ENCODE measurements around the gene VPS36.
"Not testable (repeated sequence)": the region's sequence is repeated elsewhere in the genome, so short reads cannot be mapped to it uniquely, and the experiment has no call there.

VPS36 gene

GRCh38 chr13:52374873-52375411 is 75.5 kb downstream of the VPS36 start:
- no peak overlapping the region for H4K91ac ChIP-seq (ENCODE audit: low read length)
- no peaks in the 10 kb centered on the region for H3K27me3 ChIP-seq (ENCODE audit: control insufficient read depth in 1 of 2, insufficient read depth in 1 of 2, low read length in 2 of 2)
- H3K79me1 ChIP-seq (replicated peaks; ENCODE audit: low read length, poor library complexity, severe bottlenecking), result peaks cover 10% of the 10 kb centered on the region
- H3K23ac ChIP-seq (ENCODE audit: low read length in 2 of 2), result no peak overlapping the region
- H3K4me2 ChIP-seq (ENCODE audit: low read length, poor library complexity, severe bottlenecking), result no peak overlapping the region
- no peak overlapping the region for H3K4ac ChIP-seq (ENCODE audit: low read depth in 1 of 2, low read length in 2 of 2)
- H3K27ac ChIP-seq (ENCODE audit: low read length, poor library complexity, severe bottlenecking), result no peak overlapping the region
- no peak overlapping the region for H2BK12ac ChIP-seq (ENCODE audit: low read length in 2 of 2)
- no peak overlapping the region for H3K18ac ChIP-seq (ENCODE audit: low read depth in 1 of 2, low read length in 2 of 2)
- no peak overlapping the region for H3K14ac ChIP-seq (ENCODE audit: low read length in 2 of 2)
- H3K4me1 ChIP-seq (ENCODE audit: control insufficient read depth, insufficient read depth, low read depth, low read length), result peaks cover 8% of the 10 kb centered on the region
- no peak overlapping the region for H2AK5ac ChIP-seq (ENCODE audit: low read length, severe bottlenecking)
- H2AFZ ChIP-seq (ENCODE audit: low read depth, low read length), result no peak overlapping the region
- 61% methylated on average over 1 of the region's 1 CpG for WGBS
- H2BK5ac ChIP-seq (ENCODE audit: low read depth, low read length, poor library complexity, severe bottlenecking), result no peak overlapping the region
- no peak for DNase-seq
- H2BK120ac ChIP-seq (ENCODE audit: low read depth, low read length), result no peak overlapping the region
- H3K9me3 ChIP-seq (ENCODE audit: control insufficient read depth, low read length), result no peaks in the 10 kb centered on the region
- H3K4me3 ChIP-seq (ENCODE audit: insufficient read depth in 1 of 2, low read depth in 1 of 2, low read length in 2 of 2), result no peak overlapping the region
- no peak overlapping the region for H2BK15ac ChIP-seq (ENCODE audit: low read depth, poor library complexity, severe bottlenecking)
- no peak overlapping the region for H3K9ac ChIP-seq (ENCODE audit: low read length)
- no peak overlapping the region for H4K8ac ChIP-seq (ENCODE audit: low read length)
- peaks cover 12 to 23% of the 10 kb centered on the region in 2 experiments for H3K36me3 ChIP-seq (ENCODE audit: control insufficient read depth in 1 of 2, insufficient read depth in 2 of 2, low read depth in 1 of 2, low read length in 2 of 2)

GRCh38 chr13:52374389-52374788 is 76.0 kb downstream of the VPS36 start:
- no peaks in the 10 kb centered on the region for H3K9me3 ChIP-seq (ENCODE audit: control insufficient read depth, low read length)
- no peak overlapping the region for H3K4ac ChIP-seq (ENCODE audit: low read depth in 1 of 2, low read length in 2 of 2)
- H2AK5ac ChIP-seq (ENCODE audit: low read length, severe bottlenecking), result no peak overlapping the region
- H3K4me2 ChIP-seq (ENCODE audit: low read length, poor library complexity, severe bottlenecking), result no peak overlapping the region
- H2BK120ac ChIP-seq (ENCODE audit: low read depth, low read length), result no peak overlapping the region
- no peaks in the 10 kb centered on the region for H3K27me3 ChIP-seq (ENCODE audit: control insufficient read depth in 1 of 2, insufficient read depth in 1 of 2, low read length in 2 of 2)
- 100% methylated on average over 1 of the region's 4 CpGs for WGBS
- peaks cover 12 to 19% of the 10 kb centered on the region in 2 experiments for H3K36me3 ChIP-seq (ENCODE audit: control insufficient read depth in 1 of 2, insufficient read depth in 2 of 2, low read depth in 1 of 2, low read length in 2 of 2)
- H2BK5ac ChIP-seq (ENCODE audit: low read depth, low read length, poor library complexity, severe bottlenecking), result no peak overlapping the region
- H3K18ac ChIP-seq (ENCODE audit: low read depth in 1 of 2, low read length in 2 of 2), result no peak overlapping the region
- H3K14ac ChIP-seq (ENCODE audit: low read length in 2 of 2), result no peak overlapping the region
- H4K8ac ChIP-seq (ENCODE audit: low read length), result no peak overlapping the region
- no peak overlapping the region for H2BK15ac ChIP-seq (ENCODE audit: low read depth, poor library complexity, severe bottlenecking)
- H2BK12ac ChIP-seq (ENCODE audit: low read length in 2 of 2), result no peak overlapping the region
- H3K79me1 ChIP-seq (replicated peaks; ENCODE audit: low read length, poor library complexity, severe bottlenecking), result peaks cover 9% of the 10 kb centered on the region
- no peak overlapping the region for H3K23ac ChIP-seq (ENCODE audit: low read length in 2 of 2)
- no peak for DNase-seq
- H3K9ac ChIP-seq (ENCODE audit: low read length), result no peak overlapping the region
- no peak overlapping the region for H3K4me3 ChIP-seq (ENCODE audit: insufficient read depth in 1 of 2, low read depth in 1 of 2, low read length in 2 of 2)
- no peak overlapping the region for H3K27ac ChIP-seq (ENCODE audit: low read length, poor library complexity, severe bottlenecking)
- H3K4me1 ChIP-seq (ENCODE audit: control insufficient read depth, insufficient read depth, low read depth, low read length), result peaks cover 7% of the 10 kb centered on the region
- no peak overlapping the region for H4K91ac ChIP-seq (ENCODE audit: low read length)
- no peak overlapping the region for H2AFZ ChIP-seq (ENCODE audit: low read depth, low read length)

GRCh38 chr13:52373277-52373676 is 77.2 kb downstream of the VPS36 start:
- not testable (repeated sequence) for H4K91ac ChIP-seq (ENCODE audit: low read length); H3K14ac ChIP-seq (ENCODE audit: low read length in 2 of 2); H2BK120ac ChIP-seq (ENCODE audit: low read depth, low read length); H2BK15ac ChIP-seq (ENCODE audit: low read depth, poor library complexity, severe bottlenecking); H3K27ac ChIP-seq (ENCODE audit: low read length, poor library complexity, severe bottlenecking); H3K4me3 ChIP-seq (ENCODE audit: insufficient read depth in 1 of 2, low read depth in 1 of 2, low read length in 2 of 2); H2BK5ac ChIP-seq (ENCODE audit: low read depth, low read length, poor library complexity, severe bottlenecking); H3K18ac ChIP-seq (ENCODE audit: low read depth in 1 of 2, low read length in 2 of 2); H2AFZ ChIP-seq (ENCODE audit: low read depth, low read length); H4K8ac ChIP-seq (ENCODE audit: low read length); H2AK5ac ChIP-seq (ENCODE audit: low read length, severe bottlenecking); H3K4ac ChIP-seq (ENCODE audit: low read depth in 1 of 2, low read length in 2 of 2); H3K27me3 ChIP-seq (ENCODE audit: control insufficient read depth in 1 of 2, insufficient read depth in 1 of 2, low read length in 2 of 2); H3K4me1 ChIP-seq (ENCODE audit: control insufficient read depth, insufficient read depth, low read depth, low read length); DNase-seq; H3K79me1 ChIP-seq (replicated peaks; ENCODE audit: low read length, poor library complexity, severe bottlenecking); H3K4me2 ChIP-seq (ENCODE audit: low read length, poor library complexity, severe bottlenecking); H3K9me3 ChIP-seq (ENCODE audit: control insufficient read depth, low read length); H3K9ac ChIP-seq (ENCODE audit: low read length); H2BK12ac ChIP-seq (ENCODE audit: low read length in 2 of 2); H3K23ac ChIP-seq (ENCODE audit: low read length in 2 of 2)
- peaks cover 9 to 16% of the 10 kb centered on the region in 2 experiments for H3K36me3 ChIP-seq (ENCODE audit: control insufficient read depth in 1 of 2, insufficient read depth in 2 of 2, low read depth in 1 of 2, low read length in 2 of 2)
- no CpG with 5 or more reads among the region's 1 CpG for WGBS

GRCh38 chr13:52371736-52372247 is 78.6 kb downstream of the VPS36 start:
- peak overlapping the region; percentile 47 for H3K27ac ChIP-seq (ENCODE audit: low read length, poor library complexity, severe bottlenecking)
- no peak overlapping the region for H4K8ac ChIP-seq (ENCODE audit: low read length)
- H2BK120ac ChIP-seq (ENCODE audit: low read depth, low read length), result no peak overlapping the region
- H3K14ac ChIP-seq (ENCODE audit: low read length in 2 of 2), result no peak overlapping the region
- no peak overlapping the region for H3K4ac ChIP-seq (ENCODE audit: low read depth in 1 of 2, low read length in 2 of 2)
- H2AFZ ChIP-seq (ENCODE audit: low read depth, low read length), result no peak overlapping the region
- WGBS, result no CpG with 5 or more reads among the region's 3 CpGs
- H3K4me1 ChIP-seq (ENCODE audit: control insufficient read depth, insufficient read depth, low read depth, low read length), result peaks cover 5% of the 10 kb centered on the region
- H2AK5ac ChIP-seq (ENCODE audit: low read length, severe bottlenecking), result no peak overlapping the region
- no peak overlapping the region for H3K9ac ChIP-seq (ENCODE audit: low read length)
- H2BK12ac ChIP-seq (ENCODE audit: low read length in 2 of 2), result peak overlapping the region in 1 of 2 experiments; percentile 63
- H3K23ac ChIP-seq (ENCODE audit: low read length in 2 of 2), result peak overlapping the region in 1 of 2 experiments; percentile 34
- no peaks in the 10 kb centered on the region for H3K79me1 ChIP-seq (replicated peaks; ENCODE audit: low read length, poor library complexity, severe bottlenecking)
- no peak overlapping the region for H2BK5ac ChIP-seq (ENCODE audit: low read depth, low read length, poor library complexity, severe bottlenecking)
- H3K18ac ChIP-seq (ENCODE audit: low read depth in 1 of 2, low read length in 2 of 2), result no peak overlapping the region
- no peak overlapping the region for H4K91ac ChIP-seq (ENCODE audit: low read length)
- DNase-seq, result peak; percentile 22
- H3K4me3 ChIP-seq (ENCODE audit: insufficient read depth in 1 of 2, low read depth in 1 of 2, low read length in 2 of 2), result no peak overlapping the region
- H3K9me3 ChIP-seq (ENCODE audit: control insufficient read depth, low read length), result no peaks in the 10 kb centered on the region
- H3K4me2 ChIP-seq (ENCODE audit: low read length, poor library complexity, severe bottlenecking), result no peak overlapping the region
- no peak overlapping the region for H2BK15ac ChIP-seq (ENCODE audit: low read depth, poor library complexity, severe bottlenecking)
- H3K36me3 ChIP-seq (ENCODE audit: control insufficient read depth in 1 of 2, insufficient read depth in 2 of 2, low read depth in 1 of 2, low read length in 2 of 2), result peaks cover 0 to 2% of the 10 kb centered on the region in 2 experiments
- no peaks in the 10 kb centered on the region for H3K27me3 ChIP-seq (ENCODE audit: control insufficient read depth in 1 of 2, insufficient read depth in 1 of 2, low read length in 2 of 2)
